GM19328 (cell line): ENCODE measurements around the gene DOCK1.

ENCODE experiments used
- ATAC-seq: cut with Tn5 transposase; IDR thresholded peaks from one replicate; pipeline ENCODE4 v1.9.1; 2021; ENCODE audit warnings: mild to moderate bottlenecking, moderate library complexity; ENCODE audit not compliant: unreplicated experiment

DOCK1 gene

DNA sequence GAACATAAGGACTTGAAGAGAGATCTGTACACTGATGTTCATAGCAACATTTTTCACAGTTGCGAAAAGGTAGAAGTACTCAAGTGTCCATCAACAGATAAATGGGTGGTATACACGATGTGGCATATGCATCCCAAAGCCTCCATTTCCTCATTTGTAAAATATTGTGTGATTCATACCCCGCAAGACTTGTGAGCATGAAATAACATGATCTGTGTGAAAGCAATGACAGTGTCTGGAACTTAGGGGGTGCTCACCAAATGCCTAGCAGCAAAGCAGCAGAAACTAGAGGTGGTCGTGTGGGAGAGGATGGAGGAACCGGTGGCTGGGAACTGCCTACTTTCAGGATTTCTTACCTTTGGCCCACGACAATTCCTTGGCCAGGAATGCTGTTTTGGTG is 426.5 kb downstream of the DOCK1 start:
- ATAC-seq, result no peak

DNA sequence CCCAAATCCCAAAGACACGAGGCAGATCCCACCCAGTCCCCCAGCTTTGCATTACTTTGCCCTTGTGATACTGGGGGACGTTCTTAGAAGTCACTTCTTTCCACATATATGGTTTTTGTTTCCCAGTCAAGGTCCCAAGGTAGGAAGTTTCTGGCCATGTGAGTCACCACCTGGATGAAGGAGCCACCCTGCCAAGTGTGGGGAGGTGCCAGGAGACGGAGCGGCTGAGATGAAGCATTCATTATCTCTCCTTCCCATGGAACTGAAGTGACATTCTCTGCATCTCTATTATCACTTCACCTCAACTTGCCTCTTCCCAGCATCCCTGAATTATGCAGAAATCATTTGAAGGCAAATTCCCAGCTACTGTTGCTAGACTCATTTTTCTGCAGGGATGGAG is 427.4 kb downstream of the DOCK1 start:
- ATAC-seq, result no peak

DNA sequence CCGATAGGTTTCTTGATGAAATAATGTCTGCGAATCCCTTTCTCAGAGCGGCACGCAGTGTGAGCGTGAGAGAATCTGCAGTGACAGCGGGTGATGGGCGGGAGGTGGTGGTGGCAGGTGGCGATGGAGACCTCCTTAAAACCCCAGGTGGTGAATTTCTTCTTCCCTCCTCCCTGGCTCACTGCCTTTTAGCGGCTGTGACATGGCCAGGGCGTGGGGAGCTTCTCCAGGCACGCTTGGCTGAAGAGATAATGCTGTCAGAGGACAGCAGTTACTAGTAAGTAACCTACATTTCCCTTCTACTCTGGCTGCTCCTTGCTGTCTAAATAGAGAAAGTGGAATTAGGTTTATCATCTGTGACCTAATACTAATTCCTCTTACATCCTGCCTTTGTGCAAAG is 432.6 kb downstream of the DOCK1 start:
- no peak for ATAC-seq

DNA sequence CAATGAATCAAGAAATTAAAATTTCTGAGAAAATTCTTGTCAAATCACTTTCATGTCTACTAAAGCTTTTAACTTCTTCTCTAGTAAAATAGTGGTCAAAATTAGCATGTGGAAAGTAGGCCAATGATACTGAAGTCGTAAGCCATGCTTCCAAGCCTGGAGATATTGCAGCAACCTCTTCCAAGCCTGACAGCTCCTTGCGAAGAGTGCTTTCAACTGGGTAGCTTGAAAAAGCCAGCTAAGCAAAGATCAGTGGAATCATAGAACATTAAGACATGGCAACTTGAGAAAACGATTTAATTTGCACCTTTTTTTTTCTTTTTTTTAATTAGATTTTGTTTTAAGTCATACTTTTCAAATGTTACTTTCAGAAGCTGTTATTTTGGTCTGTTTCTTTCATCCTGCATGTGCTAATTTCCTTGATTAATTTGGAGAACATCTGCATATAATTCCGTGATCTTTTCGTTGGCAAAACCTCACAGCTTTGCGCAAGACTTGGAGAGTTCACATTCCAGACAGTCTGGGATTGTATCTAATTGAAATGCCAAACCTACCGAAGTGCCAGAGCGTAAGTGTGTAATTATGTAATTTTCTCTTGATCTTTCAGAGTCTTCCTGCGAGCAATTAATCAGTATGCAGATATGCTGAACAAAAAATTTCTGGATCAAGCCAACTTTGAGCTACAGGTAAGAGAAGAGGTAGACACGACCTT is 433.3 kb downstream of the DOCK1 start:
- ATAC-seq, result no peak

DNA sequence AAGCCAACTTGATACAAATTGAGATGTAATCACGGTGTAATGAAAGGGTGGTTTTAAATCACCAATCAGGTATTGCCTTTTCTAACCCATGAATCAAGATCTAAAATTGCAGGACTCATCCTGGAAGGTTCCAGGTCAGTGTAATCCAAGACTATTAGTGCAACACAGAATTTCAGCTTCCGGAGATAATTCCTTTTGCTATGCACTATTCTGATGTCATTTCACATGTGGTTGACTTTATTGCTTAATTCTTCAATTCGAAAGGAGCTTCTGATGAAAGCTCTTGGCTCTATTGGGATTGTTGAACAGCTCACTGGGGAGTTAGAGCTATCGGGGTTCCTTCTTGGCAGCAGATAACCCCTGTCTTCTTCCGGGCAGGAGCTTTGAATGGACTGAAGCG is 438.6 kb downstream of the DOCK1 start:
- no peak for ATAC-seq

DNA sequence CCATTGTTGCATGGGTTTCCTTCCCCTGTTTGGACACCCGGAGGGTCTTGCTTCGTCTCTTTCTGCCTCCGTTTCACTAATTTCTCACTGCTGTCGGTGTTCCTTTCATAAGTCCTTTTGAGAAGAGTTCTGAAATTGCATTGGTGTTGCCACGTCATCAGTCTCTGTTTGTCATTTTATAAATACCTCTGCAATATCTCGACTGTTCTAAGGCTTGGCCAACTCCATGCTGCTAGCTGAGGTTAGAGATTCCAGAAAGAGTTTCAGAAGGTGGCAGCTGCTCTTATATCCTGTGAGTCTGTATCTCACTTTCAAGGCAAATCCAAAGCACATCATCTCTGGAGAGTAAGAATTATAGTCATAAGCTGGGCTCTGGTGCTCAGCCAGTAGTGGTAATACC is 439.1 kb downstream of the DOCK1 start:
- no peak for ATAC-seq

DNA sequence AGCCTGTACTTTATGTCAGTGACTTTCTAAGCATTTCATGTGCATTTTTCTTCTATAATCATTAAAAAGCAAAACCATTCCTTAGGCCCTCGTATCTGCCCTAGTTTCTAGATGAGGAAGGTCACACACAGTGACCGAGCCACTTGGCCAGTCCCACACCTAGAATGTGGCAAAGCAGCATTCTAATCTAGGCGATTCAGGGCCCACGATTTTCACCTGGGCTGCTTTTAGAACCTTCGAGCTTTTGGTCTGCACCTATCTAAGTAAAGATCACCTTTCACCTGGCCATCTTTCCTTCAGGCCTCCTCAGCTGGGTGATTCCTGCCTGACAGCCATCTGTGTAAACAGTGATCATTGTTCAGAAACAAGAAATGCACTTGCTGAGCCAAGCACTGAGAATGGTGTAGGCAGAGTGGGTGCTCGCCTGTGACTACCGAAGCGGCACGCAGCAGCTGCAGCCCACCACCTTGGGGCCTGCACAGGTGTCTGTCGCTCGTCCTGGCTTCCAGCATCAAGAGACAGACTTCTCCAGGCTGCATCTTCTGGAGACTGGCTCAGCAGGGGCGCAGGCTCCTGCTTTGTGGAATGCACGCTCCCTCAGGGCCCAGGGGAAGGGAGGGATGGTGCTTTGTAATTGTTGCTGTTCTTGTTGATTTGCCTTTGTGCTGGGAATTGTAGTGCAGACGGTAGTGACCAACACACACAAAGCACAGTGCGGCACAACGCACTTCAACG is 440.2 kb downstream of the DOCK1 start:
- no peak for ATAC-seq

DNA sequence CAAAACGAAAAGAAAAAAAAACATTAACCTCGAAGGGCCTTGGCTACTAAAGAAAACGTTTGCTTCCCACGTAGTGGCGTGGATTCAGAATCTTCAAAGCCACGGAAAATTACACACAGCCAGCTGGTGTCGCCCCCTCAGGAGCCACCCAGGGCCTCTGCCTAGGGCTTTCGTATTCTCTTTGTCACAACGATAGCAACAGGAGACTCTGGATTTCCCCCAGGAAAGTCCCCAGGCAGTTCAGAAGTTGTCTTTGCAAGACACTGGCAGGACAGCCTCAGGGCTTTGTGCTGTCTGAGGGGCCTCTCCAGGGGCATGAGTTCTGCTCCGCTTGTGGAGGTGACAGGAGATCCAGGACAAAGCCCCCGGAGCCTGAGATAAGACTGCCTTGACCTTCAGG is 441.4 kb downstream of the DOCK1 start:
- no peak for ATAC-seq

DNA sequence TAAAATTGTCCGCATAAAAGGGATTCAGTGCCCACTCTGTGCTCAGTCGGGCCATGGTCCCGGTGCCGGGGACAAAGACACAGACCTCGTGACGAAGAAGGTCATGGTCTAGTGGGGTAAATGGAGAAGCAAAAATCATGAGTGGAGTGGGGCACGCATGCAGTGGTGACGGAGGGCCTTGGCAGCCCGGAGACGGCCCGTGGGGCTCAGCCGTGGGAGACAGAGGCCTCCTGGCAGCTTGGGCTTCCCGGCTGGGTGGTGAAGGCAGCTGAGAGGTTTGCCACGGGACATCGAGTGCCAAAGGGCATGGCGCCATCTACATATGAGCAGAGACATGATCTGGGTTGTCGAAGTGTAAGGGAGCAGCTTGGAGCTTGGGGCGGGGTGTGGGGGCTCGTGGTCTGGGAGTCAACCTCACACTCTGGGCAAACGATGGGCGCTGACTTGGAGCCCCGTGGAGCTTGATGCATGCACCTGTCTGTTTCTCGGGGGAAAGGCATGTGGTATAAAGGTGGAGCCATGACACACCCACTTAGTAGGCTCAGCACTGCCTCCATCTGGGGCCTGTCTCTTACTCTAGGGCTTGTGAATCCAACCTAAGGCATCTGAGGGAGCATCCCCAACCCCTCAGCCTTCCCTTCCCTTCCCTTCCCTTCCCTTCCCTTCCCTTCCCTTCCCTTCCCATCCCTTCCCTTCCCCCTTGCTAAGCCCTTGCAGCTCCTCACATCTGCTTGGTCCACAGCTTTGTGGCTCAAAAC is 442.2 kb downstream of the DOCK1 start:
- no peak for ATAC-seq

DNA sequence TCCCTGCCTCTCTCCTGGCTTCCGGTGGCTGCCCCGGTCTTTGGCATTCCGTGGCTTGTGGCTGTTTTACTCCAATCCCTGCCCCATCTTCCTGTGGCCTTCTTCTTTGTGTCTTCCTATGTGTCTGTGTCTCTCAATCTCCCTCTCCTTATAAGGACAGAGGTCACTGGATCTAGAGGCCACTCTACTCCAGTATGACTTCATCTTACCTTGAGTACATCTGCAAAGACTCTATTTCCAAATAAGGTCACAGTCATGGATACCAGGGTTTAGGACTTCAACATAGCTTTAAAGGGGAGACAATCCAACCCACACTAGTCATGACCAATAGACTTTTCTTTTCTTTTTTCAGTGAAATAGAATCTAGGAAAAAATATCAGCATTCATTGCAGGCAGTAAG is 444.5 kb downstream of the DOCK1 start:
- no peak for ATAC-seq

DNA sequence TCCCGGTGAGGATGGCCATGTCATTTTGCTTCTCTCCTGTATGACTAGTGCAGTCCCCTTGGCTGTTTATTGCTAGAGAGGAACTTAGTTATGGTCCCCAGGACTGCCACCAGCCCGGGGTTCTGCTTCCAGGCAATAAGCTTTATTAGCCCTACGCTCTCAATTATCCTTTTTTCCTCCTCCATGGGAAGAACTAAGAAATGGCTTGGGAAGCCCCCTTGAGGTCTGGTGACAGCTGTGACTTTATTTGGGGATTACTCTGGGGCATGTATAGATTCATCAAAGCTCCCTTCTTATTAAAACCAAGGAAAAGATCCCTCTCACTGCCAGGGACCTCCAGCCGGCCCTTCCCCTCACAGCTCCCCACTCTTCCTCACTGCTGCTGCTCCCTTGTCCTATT is 446.3 kb downstream of the DOCK1 start:
- ATAC-seq, result no peak

DNA sequence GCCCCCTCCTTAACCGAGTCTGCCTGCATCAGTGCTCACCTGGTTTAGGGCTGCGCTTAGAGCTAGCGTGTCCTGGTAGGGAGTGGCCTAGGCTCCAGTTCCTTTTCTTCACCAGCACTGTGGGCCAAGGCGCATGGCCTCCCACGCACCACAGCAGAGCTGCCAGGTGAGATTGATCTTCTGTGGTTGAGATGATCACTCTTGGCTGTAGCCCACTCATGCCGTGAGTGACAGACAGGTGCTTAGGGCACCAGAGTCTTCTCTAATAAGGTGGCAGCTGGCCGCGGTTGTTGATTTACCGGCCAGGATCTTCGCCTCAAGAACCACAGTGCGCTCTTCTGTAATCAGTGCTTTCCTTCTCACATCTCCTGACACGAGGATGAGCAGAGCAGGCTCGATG is 448.3 kb downstream of the DOCK1 start:
- no peak for ATAC-seq

DNA sequence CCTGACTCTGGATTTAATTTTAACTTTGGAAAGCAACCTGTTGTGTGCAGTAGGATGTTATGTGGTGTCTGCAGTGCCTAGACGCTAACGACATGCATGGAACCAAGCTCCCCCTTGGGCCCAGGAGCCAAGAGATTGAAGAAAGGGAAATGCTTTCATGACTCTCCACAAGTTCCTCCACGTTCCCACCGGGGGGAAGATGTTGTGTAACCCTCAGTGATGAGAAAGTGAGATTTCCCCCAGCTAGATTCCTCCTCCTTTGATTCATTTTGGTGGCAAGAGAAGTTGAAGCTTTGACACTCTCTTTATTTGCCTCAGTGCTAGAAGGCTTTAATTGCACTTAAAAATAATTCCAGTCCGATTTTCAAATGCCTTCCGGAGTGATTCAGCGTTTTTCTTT is 449.0 kb downstream of the DOCK1 start:
- ATAC-seq, result no peak

DNA sequence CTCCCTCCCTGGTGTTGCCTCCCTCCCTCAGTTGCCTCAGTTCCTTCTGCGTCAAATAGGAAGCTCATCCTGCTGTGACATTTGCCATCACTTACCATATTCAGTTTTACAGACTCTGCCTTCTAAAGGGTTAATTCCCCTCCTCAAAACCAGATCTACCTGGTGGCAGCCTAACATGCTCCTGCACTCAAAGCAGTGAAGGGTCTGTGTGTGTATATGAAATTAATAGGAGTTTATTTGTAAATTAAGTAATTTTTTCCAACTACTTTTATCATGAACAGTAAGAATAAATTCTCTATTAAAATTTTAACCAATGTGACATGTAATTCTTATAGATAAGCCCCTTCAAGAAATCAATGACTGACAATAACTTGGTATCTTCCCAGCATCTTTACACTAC is 449.8 kb downstream of the DOCK1 start:
- no peak for ATAC-seq

DNA sequence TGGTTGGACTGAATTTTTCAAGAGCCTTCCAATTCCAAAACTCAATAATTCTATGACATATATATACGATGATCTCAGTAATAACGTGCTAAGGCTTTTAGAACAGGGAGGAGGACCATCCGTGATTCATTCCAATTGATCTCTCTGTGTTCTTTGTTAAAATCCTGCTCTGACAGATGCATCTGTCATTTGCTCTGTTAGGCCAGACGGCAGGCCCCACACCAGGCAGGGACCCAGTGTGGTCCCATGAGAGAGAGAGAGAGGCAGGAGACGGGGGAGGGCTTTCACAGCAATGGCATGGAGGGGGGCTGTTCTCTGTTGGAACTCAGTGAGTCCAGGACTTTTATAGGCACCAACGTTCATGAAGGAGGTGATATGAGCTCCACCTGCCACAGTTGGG is 451.1 kb downstream of the DOCK1 start:
- no peak for ATAC-seq

DNA sequence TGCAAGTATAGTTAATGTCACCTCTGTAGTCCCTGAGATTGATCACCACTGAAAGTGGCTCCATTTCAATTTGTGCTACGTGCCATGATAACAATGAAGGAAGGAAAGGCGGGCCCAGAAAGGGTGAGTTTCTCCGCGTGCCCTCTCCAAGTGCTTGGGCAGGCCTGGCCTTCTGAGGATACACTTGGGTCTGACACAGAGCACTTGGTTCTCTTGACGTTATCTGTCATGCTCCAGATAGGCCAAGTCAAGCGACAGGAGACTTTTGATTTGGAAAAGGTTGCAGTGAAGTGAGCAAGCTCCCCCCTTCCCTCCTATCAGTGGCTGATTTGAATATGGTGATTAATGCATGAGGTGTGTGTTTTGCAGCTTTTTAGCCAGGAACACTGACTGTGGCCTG is 452.0 kb downstream of the DOCK1 start:
- no peak for ATAC-seq

DNA sequence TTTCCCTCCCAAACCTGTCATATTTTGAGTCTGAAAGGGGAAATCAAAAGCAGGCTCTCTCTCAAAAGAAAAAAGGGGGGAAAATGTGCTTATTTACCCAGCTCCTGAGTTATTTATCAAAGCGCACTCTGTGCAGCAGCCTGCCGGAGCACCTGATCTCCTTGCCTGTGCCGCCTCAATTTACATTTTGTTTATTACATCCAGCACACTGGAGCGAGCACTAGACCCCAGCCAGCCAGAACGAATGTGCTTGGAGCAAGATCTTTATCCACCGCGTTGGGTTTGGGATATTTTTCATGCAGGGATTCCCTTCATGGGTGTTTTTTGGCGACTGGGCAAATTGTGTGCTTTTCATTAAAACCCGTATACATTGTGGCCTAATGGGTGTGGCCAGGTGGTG is 453.1 kb downstream of the DOCK1 start:
- no peak for ATAC-seq

DNA sequence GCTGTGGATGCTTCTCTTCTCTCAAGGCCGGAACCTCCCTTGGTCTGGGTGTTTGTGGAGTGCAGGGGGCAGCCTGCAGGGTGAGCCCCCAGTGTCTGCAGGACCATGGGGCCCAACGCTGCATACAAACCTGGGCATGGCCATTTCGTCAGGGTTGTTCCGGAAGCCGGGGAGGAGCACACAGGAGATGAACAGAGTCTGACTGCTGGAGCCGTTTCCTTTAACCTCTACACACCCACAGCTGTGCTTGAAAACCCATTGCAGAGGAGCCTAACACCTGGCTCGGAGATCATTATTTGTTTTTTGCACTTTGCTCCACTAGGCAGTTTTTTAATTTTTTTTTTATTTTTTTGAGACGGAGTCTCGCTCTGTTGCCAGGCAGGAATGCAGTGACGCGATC is 458.8 kb downstream of the DOCK1 start:
- no peak for ATAC-seq

DNA sequence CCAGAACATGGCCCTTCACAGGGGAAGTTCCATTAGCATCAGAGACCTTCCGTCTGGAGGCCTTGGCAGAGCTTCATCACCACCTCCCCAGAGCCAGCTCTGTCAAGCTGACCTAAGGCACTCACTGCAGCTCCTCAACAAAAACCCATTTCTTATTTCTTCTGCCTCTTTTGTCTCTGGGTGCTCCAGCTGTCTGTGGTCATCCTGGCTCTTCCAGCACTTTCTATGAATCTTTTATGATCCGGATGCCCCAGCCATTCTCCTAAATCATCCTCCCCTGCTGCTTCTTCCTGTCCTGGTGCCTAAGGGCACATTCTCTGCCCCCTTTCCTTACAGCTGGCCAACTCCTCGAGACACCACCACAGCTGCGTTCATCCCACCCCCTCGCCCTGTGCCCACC is 462.9 kb downstream of the DOCK1 start:
- no peak for ATAC-seq

DNA sequence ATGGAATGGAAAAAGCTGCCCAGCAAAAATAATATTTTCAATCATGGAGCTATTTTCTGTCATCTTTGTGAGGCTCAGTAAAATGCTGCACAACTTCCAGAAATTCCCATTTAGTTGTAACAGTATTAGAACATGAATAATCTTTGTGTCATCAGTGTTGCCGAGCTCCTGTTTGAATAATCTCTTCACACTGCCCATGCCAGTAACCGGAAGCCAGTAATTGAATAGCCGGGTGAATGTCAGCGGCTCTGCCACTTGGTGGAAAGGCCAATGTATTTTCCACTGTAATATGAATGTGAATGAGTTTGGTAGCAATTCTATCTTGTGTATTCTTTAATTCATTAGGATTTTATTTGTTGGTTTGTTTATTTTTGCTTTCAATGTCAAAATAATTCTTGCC is 463.7 kb downstream of the DOCK1 start:
- no peak for ATAC-seq

DNA sequence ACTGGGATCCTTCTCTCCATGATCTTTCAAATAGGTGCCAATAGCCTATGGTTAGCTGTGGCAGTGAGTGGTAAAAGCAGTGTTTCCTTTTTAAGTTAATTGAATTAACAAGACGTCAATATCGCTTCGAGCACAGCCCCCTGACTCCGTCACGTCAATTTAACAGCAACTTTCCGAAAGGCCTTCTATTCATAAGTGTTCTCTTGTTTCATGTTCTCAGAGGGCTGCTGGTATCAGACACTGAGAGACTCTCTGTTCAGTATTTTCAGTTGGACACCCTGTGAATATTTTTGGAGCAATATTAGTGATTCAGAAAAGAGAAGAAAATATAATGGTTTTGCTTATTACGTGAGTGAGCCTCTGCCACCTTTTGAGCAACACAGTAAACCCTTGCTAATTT is 465.4 kb downstream of the DOCK1 start:
- no peak for ATAC-seq

DNA sequence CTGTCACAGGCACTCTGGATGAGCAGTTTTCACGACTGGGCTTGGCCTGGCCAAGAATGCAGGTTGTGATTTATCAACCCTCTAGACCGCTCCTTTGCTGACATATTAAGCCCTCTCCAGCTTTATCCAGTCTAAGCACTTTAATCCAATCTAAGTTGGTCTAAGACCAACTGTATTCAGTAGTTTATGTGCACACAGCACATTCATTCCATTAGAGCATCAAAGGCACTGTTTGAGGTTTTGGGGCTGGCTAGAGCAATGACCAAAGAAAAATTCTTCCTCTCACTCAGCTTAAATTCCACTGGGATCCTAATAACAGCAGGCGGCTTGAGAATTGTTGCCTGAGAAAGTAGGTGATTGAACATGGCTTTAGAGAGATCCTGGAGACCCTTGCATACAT is 467.1 kb downstream of the DOCK1 start:
- ATAC-seq, result no peak
